ENCODE results near the gene ARHGAP45. TPM values are rescaled to one million over a fixed set of nuclear protein-coding genes. Genes with fewer than 3 reads are reported as not detected.

ARHGAP45 gene
- total RNA-seq, 4 donors from 2014 or later = 9.5 to 29.8 (median 14.6) TPM

GRCh38 chr19:1079566-1080111 lies 12.7 kb downstream of the ARHGAP45 start:
- Histone ChIP-seq H3K27me3 (peaks cover 34% of the 10 kb centered on the region), H3K4me3 (no peak overlapping the region), H3K36me3 (no peaks in the 10 kb centered on the region), H3K27ac (no peak overlapping the region), H3K4me1 (peaks cover 0 to 27% (median 6%) of the 10 kb centered on the region in 3 donors), H3K9me3 (no peaks in the 10 kb centered on the region)
- TF ChIP-seq POLR2A (IDR thresholded peaks at IDR 0.05) = no peak
- TF ChIP-seq EP300 (IDR thresholded peaks at IDR 0.05) = no peak
- no peak for TF ChIP-seq CTCF (IDR thresholded peaks at IDR 0.05)
- no peak for TF ChIP-seq POLR2AphosphoS5 (IDR thresholded peaks at IDR 0.05)
- no peak for ATAC-seq
- WGBS, 2 donors (ENCODE audit: low coverage in 1 of 2) = no CpG with 5 or more reads among the region's 45 CpGs

GRCh38 chr19:1080360-1081161 lies 13.6 kb downstream of the ARHGAP45 start:
- no CpG with 5 or more reads among the region's 50 CpGs for WGBS, 2 donors (ENCODE audit: low coverage in 1 of 2)

GRCh38 chr19:1081301-1082164 lies 14.6 kb downstream of the ARHGAP45 start:
- H3K4me1 ChIP-seq = peaks cover 0 to 27% (median 6%) of the 10 kb centered on the region in 3 donors
- H3K36me3 ChIP-seq = peaks cover 0 to 10% of the 10 kb centered on the region in 2 donors
- H3K4me3 ChIP-seq = peak overlapping the region in 1 of 2 donors; percentile 34
- WGBS, 2 donors (ENCODE audit: low coverage in 1 of 2) = 59% methylated on average over 3 of the region's 58 CpGs; no CpG with 5 or more reads in 1 of the 2 donors
- no peak overlapping the region for H3K27ac ChIP-seq
- H3K27me3 ChIP-seq = peaks cover 34% of the 10 kb centered on the region
- ATAC-seq = no peak
- no peaks in the 10 kb centered on the region for H3K9me3 ChIP-seq
- TF ChIP-seq POLR2AphosphoS5 (IDR thresholded peaks at IDR 0.05) (no peak), POLR2A (IDR thresholded peaks at IDR 0.05) (no peak), EP300 (IDR thresholded peaks at IDR 0.05) (no peak), CTCF (IDR thresholded peaks at IDR 0.05) (no peak)

More at GRCh38 chr19:1080360-1081161, 13.6 kb downstream of the ARHGAP45 start:
- no peaks in the 10 kb centered on the region for H3K9me3 ChIP-seq
- no peak overlapping the region for H3K27ac ChIP-seq
- no peak for TF ChIP-seq POLR2AphosphoS5 (IDR thresholded peaks at IDR 0.05)
- no peak for TF ChIP-seq POLR2A (IDR thresholded peaks at IDR 0.05)
- TF ChIP-seq EP300 (IDR thresholded peaks at IDR 0.05) = no peak
- TF ChIP-seq CTCF (IDR thresholded peaks at IDR 0.05) = no peak
- ATAC-seq = no peak
- H3K4me3 ChIP-seq = no peak overlapping the region
- H3K36me3 ChIP-seq = peaks cover 0 to under 1% of the 10 kb centered on the region in 2 donors
- H3K4me1 ChIP-seq = peaks cover 0 to 27% (median 6%) of the 10 kb centered on the region in 3 donors
- peaks cover 34% of the 10 kb centered on the region for H3K27me3 ChIP-seq

- 45% methylated on average over 9 of the region's 51 CpGs; no CpG with 5 or more reads in 1 of the 2 donors for WGBS, 2 donors (ENCODE audit: low coverage in 1 of 2)
- no peak overlapping the region for H3K27ac ChIP-seq
- H3K9me3 ChIP-seq = no peaks in the 10 kb centered on the region
- H3K36me3 ChIP-seq = peaks cover 0 to 18% of the 10 kb centered on the region in 2 donors
- H3K27me3 ChIP-seq = peaks cover 34% of the 10 kb centered on the region
- peak overlapping the region in 1 of 2 donors; percentile 34 for H3K4me3 ChIP-seq
- H3K4me1 ChIP-seq = peaks cover 0 to 32% (median 9%) of the 10 kb centered on the region in 3 donors
- ATAC-seq = peak; percentile 29
- TF ChIP-seq CTCF (IDR thresholded peaks at IDR 0.05) (no peak), EP300 (IDR thresholded peaks at IDR 0.05) (no peak), POLR2A (IDR thresholded peaks at IDR 0.05) (no peak), POLR2AphosphoS5 (IDR thresholded peaks at IDR 0.05) (no peak)
These were observed 15.4 kb downstream of the ARHGAP45 start for GRCh38 chr19:1082165-1082927.

Measured in gastroesophageal sphincter (tissue), 4 donors.